ENCODE measurements around the gene CD300H. TPM values are rescaled to one million over a fixed set of nuclear protein-coding genes. Genes with fewer than 3 reads are reported as not detected.
A peak's percentile ranks its signal among the peaks of the same experiment; 100 is the strongest.

Gene CD300H
- total RNA-seq, 2 experiments from 2014 or later: not detected

DNA sequence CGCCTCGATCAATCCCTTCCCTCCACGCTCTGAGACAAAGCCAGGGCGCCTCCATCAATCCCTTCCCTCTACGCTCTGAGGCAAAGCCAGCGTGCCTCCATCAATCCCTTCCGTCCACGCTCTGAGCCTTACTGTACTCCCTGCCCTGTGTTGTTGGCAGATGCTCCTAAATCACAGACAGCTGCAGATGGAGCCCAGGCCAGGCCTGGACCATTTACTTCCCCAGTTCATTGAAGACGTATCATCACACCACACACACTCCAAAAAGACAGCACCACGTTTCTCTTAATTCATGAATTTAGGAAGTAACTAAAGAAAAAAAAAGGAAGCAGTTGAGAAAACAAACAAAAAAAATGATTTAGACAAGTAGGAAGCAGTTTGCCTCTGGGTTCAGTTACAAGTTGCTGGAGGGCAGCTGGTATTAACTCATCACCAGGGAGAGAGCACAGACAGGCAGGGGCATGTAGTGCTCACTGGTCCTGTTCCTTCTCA is 32.2 kb upstream of the CD300H start:
- ChIA-PET POLR2A (no interaction called here), CTCF (interaction anchor here (0.6 kb wide), 1 partner anchor 79 kb away, joined by 3 read pairs; no protein-coding TSS in a partner anchor)
- H3K36me3 Mint-ChIP-seq (ENCODE audit: low read depth): no peaks in the 10 kb centered on the region
- H3K27me3 Mint-ChIP-seq: peaks cover 15% of the 10 kb centered on the region
- no peaks in the 10 kb centered on the region for H3K9me3 Mint-ChIP-seq
- peaks cover 42% of the 10 kb centered on the region for H3K4me1 Mint-ChIP-seq
- no peak overlapping the region for H3K27ac Mint-ChIP-seq
- no peak for DNase-seq
- no peak overlapping the region for H3K4me3 Mint-ChIP-seq

DNA sequence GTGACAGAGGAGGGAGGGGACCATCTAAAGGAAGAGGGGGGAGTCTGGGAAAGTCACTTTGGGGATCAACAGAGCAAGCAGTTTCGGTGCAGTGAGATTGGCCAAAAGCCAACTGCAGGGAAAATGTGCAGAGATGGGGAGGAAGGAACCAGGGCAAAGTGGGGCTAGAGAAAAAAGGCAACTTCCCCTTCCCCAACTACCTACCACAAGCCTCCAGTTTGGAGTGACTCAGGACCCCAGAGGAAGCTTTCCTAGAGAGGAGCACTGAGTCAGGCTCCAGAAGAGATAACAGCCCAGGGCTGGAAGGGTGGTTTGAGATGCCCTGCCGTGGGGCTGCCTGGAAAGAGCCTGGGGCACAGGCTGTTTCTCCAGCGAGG is 31.7 kb upstream of the CD300H start:
- DNase-seq: no peak
- Mint-ChIP-seq H3K36me3 (ENCODE audit: low read depth) (no peaks in the 10 kb centered on the region), H3K27ac (peak overlapping the region; percentile 69), H3K9me3 (no peaks in the 10 kb centered on the region), H3K27me3 (peaks cover 15% of the 10 kb centered on the region), H3K4me3 (no peak overlapping the region), H3K4me1 (peaks cover 41% of the 10 kb centered on the region)
- CTCF ChIA-PET: no interaction called here
- POLR2A ChIA-PET: no interaction called here

DNA sequence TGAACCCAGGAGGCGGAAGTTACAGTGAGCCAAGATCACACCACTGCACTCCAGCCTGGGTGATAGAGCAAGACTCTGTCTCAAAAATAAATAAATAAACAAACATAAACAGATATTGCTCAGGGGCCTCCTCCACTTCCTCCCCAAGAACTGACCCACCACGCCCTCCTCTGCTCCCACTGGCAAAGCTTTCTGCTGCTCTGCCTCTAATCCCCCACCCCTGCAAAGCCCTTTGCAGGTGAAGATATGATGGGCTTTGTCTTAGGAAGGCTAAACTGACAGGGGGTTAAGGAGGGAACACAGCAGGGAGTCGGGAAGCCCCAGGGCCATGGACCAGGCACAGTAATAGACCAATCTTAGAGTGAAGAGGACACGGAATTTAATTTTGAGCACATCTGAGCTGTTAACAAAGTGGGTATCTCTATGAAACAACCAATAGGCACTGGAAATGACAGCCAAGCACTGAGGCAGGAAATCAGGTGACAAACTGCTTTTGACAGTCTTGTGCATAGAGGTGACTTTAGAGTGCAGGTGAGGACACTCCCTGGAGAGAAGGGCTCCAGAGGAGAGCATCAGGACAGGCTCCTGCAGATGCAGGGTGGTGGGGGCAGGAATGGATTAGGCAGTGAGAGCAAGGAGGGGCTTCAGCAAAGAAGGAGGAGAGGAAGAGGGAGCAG is 31.2 kb upstream of the CD300H start:
- Mint-ChIP-seq H3K36me3 (ENCODE audit: low read depth) (no peaks in the 10 kb centered on the region), H3K27ac (peak overlapping the region; percentile 69), H3K9me3 (no peaks in the 10 kb centered on the region), H3K4me1 (peaks cover 35% of the 10 kb centered on the region), H3K27me3 (peaks cover 15% of the 10 kb centered on the region), H3K4me3 (no peak overlapping the region)
- ChIA-PET CTCF (no interaction called here), POLR2A (no interaction called here)
- no peak for DNase-seq

DNA sequence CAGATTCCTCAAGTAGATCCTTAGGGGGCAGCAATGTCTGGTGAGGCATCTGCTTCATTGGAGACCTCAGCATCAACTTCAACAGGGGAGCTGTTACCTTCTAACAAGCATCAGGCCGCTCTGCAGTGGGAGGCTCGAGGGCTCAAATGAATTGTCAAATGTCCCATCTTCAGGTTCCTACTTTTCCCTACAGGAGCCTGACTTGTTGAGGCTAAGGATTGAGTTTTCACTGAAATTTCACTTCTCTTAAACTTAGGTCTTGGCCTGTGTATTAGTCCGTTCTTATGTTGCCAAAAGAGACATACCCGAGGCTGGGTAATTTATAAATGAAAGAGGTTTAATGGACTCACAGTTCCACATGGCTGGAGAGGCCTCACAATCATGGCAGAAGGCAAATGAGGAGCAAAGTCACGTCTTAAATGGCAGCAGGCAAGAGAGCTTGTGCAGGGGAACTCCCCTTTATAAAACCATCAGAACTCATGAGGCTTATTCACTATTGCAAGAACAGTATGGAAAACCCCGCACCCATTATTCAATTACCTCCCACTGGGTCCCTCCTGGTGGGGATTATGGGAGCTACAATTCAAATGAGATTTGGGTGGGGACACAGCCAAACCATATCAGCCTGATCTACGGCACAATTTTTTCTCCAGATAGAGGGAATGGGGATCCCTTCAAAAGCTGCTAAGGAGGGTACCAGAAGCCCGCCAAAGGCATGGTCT is 29.9 kb upstream of the CD300H start:
- Mint-ChIP-seq H3K9me3 (no peaks in the 10 kb centered on the region), H3K27me3 (peaks cover 11% of the 10 kb centered on the region), H3K4me3 (no peak overlapping the region), H3K4me1 (peaks cover 32% of the 10 kb centered on the region), H3K36me3 (ENCODE audit: low read depth) (no peaks in the 10 kb centered on the region), H3K27ac (no peak overlapping the region)
- no peak for DNase-seq
- CTCF ChIA-PET: interaction anchor here (1.2 kb wide), 1 partner anchor 27 kb away, joined by 3 read pairs; no protein-coding TSS in a partner anchor
- POLR2A ChIA-PET: interaction anchor here (0.7 kb wide), 1 partner anchor 9 kb away, joined by 3 read pairs; no protein-coding TSS in a partner anchor

DNA sequence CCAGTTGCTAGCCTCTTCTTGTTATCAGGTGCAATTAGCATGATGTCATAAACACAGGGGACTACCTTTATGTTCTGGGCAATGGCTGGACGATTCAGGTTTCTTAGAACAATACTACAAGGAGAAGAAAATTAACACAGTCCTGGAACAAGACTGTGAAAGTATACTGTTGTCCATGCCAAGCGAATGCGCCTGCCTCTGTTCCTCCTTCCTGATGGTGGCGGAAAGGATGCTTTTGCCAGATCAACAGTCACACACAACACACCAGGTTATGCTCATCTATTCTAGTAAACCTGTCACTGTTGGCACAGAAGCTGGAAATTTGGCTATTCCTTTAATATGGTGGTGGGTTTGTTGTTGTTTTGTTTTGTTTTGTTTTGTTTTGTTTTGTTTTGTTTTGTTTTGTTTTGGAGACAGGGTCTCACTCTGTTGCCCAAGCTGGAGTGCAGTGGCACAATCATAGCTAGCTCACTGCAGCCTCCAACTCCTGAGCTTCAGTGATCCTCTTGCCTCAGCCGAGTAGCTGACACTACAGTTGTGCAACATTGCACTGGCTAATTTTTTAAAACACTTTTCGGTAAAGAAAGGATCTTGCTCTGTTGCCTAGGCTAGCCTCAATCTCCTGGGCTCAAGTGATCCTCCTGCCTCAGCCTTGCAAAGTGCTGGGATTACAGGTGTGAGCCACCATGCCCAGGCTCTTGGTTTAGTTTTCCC is 27.9 kb upstream of the CD300H start:
- Mint-ChIP-seq H3K9me3 (no peaks in the 10 kb centered on the region), H3K27me3 (peaks cover 7% of the 10 kb centered on the region), H3K4me3 (no peak overlapping the region), H3K27ac (no peak overlapping the region), H3K36me3 (ENCODE audit: low read depth) (no peaks in the 10 kb centered on the region), H3K4me1 (peaks cover 33% of the 10 kb centered on the region)
- CTCF ChIA-PET: interaction anchor here (1.0 kb wide), 2 partner anchors 28 to 29 kb away, joined by 3 to 4 read pairs; partner anchors contain the start of gene CD300H
- POLR2A ChIA-PET: no interaction called here
- no peak for DNase-seq

DNA sequence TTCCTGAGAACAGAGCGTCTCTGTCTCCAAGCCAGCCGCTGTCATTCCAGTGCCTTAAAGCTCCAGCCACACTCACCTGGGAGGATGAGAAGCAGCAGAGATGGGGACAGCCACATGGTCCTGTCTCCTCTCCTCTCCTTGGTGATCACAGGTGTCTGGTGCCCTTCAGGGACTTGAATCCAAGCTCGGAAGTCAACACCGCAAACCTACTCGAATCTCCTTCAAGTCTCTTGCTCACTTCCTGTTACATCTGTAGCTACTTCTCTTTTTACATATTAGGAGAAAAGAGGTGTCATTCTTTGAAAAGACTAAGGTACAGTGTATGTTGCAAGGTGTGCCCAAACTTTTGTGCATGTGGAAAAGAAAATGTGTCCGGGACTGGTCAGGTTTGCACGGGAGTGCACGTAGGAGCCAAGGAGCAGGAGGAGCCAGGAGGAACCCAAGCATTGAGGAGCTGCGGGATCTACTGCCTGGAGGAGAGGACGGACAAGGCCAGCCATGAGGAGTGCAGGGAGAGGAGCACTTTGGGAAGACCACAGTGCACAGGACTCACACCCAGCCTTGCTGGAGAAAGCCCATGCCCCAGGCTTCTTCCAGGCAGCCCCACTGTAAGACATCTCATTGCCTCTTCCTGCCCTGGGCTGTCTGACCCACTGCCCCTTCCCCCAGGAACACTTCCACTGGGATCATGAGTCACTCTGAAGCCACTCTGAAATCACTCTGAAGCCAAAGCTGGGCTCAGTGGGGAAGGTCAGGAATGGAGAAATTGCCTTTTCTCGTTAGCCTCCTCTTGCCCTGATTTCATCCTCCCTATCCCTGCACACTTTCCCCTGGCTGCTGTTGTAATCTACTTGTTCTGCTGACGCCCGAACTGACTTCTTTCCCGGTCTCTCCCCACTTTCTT is 25.0 kb upstream of the CD300H start, which contains the start of gene CD300LD:
TSS of gene CD300LD (minus strand) at position 197 of the 904 bp plus-strand sequence. CDS start at position 116, 81 bp downstream.
- DNase-seq: peak; percentile 33
- Mint-ChIP-seq H3K36me3 (ENCODE audit: low read depth) (no peaks in the 10 kb centered on the region), H3K9me3 (no peaks in the 10 kb centered on the region), H3K27ac (no peak within 1 kb of the TSS), H3K27me3 (peaks cover 3% of the 10 kb centered on the region), H3K4me1 (peaks cover 18% of the 10 kb centered on the region), H3K4me3 (no peak within 1 kb of the TSS)
- ChIA-PET CTCF (interaction anchor here (0.8 to 2.1 kb wide), 3 partner anchors 8 to 65 kb away, joined by 3 to 5 read pairs (median 4); no protein-coding TSS in a partner anchor), POLR2A (no interaction called here)

DNA sequence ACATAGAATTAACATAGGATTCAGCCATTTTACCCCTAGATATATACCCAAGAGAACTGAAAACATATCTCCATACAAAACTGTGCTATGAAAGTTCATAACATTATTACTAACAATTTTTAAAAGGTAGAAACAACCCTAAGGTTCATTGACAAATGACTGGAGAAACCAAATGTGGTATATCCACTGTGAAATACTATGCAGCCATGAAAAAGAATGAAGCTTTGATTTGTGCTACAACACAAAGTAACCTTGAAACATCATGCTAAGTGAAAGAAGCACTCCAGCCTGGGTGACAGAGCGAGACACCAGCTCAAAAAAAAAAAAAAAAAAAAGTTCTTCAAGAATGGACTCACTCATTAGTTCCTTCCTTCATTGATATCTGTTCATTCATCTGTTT is 24.2 kb upstream of the CD300H start:
- no peak for DNase-seq
- no peaks in the 10 kb centered on the region for H3K9me3 Mint-ChIP-seq
- no peaks in the 10 kb centered on the region for H3K36me3 Mint-ChIP-seq (ENCODE audit: low read depth)
- peaks cover 3% of the 10 kb centered on the region for H3K27me3 Mint-ChIP-seq
- H3K4me1 Mint-ChIP-seq: peaks cover 18% of the 10 kb centered on the region
- POLR2A ChIA-PET: no interaction called here
- H3K27ac Mint-ChIP-seq: no peak overlapping the region
- CTCF ChIA-PET: interaction anchor here (0.8 to 2.1 kb wide), 4 partner anchors 9 to 66 kb away, joined by 3 to 7 read pairs (median 4); no protein-coding TSS in a partner anchor
- H3K4me3 Mint-ChIP-seq: no peak overlapping the region

DNA sequence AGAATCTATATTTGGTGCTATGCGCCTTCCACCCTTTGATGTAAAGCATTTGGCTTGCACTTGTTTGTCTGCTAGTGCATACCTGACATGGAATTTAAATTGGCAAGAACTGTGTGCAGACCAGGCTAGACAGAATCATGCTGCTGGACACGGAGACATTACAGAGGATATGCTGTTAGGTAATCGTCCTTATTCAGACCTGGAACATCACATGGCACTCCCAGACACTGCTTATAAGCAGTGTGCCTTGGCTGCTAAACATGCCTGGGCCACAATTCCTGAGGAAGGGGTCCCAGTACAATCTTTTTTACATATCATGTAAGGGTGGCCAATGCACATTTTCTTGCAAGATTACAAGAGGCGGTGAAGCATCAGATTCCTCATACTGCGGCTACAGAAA is 18.4 kb upstream of the CD300H start:
- ChIA-PET CTCF (interaction anchor here (0.8 kb wide), 1 partner anchor 47 kb away, joined by 4 read pairs; no protein-coding TSS in a partner anchor), POLR2A (no interaction called here)
- Mint-ChIP-seq H3K27ac (no peak overlapping the region), H3K36me3 (ENCODE audit: low read depth) (no peaks in the 10 kb centered on the region), H3K4me1 (no peaks in the 10 kb centered on the region), H3K4me3 (no peak overlapping the region), H3K27me3 (no peaks in the 10 kb centered on the region), H3K9me3 (peaks cover 6% of the 10 kb centered on the region)
- no peak for DNase-seq

DNA sequence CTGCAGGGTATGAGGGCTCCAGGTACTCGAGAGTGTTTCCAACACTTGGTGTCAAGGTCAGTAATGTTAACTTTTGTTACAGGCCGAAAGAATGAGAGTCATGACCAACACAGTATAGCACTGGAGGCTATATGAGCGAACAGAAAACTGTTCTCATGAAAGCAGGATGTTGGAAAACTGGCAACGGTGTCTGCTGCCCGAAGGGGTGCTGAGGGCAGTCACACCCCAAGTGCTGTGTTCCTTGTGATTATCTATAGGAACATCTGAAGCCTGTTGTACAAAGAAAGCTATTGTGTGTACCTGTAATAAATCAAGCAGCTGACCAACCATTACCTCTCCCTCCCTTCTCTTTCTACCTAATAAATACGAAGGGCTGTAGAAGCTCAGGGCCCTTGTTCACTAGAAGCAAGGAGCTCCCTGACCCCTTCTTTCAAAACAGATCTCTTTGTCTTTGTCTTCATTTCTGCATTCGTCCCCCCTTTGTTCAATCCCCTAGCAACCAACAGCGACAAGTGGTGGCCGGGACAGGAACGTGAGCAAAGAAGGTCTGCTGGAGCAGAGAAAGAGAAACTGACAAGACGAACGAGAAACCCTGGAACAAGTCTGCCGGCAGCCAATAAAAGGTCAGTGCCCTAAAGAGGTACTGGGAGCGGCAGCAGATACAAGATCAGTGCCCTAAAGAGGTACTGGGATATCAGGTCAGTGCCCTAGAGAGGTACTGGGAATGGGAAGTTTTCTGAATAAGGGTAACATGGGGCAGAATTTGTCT is 17.2 kb upstream of the CD300H start:
- Mint-ChIP-seq H3K4me1 (peaks cover 12% of the 10 kb centered on the region), H3K27ac (no peak overlapping the region), H3K36me3 (ENCODE audit: low read depth) (no peaks in the 10 kb centered on the region), H3K4me3 (no peak overlapping the region), H3K27me3 (no peaks in the 10 kb centered on the region), H3K9me3 (peaks cover 6% of the 10 kb centered on the region)
- no peak for DNase-seq
- ChIA-PET CTCF (no interaction called here), POLR2A (no interaction called here)

DNA sequence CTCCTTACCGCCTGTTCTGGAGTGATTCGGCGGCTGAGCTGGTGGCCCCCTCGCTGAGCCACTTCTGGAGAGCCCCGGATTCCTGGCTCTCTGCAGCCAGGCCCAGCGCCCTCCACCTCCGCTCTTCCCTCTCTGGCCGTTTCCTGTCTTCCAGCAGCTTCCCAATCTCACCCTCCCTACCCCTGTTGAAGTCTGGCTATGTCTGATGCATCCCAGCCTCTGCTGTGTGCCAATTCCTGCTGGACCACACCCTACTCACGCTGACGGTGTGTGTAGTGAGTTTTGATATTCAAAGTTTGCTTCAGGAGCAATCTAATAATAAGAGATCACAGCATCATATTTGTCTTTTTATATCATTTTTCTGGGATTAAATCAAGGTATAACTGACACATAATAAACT is 15.3 kb upstream of the CD300H start:
- Mint-ChIP-seq H3K36me3 (ENCODE audit: low read depth) (no peaks in the 10 kb centered on the region), H3K9me3 (peaks cover 6% of the 10 kb centered on the region), H3K4me3 (no peak overlapping the region), H3K27me3 (peaks cover 3% of the 10 kb centered on the region), H3K4me1 (peaks cover 17% of the 10 kb centered on the region), H3K27ac (no peak overlapping the region)
- ChIA-PET CTCF (no interaction called here), POLR2A (no interaction called here)
- no peak for DNase-seq

DNA sequence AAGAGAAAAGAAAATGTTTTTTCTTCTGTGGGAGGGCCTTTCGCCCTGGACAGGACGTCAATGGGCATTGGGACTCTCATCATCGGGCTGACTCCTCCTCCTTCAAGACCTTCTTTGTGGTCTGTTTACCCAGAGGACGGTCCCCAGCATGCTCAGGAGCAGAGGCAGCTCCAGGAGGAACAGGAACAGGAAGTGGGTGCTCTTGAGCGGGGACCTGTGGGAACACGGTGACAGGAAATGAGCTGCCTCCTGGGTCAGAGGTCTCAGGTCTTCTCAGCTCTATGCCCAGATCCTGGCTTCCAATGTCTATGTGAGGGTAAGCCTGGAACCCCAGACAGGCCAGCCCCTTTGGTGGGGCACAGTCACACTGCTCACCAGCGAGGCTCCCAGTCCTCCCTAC is 12.6 kb upstream of the CD300H start:
- no peak for DNase-seq
- Mint-ChIP-seq H3K4me3 (no peak overlapping the region), H3K27me3 (peaks cover 12% of the 10 kb centered on the region), H3K9me3 (peaks cover 5% of the 10 kb centered on the region), H3K27ac (no peak overlapping the region), H3K4me1 (peaks cover 17% of the 10 kb centered on the region), H3K36me3 (ENCODE audit: low read depth) (no peaks in the 10 kb centered on the region)
- ChIA-PET POLR2A (no interaction called here), CTCF (no interaction called here)

DNA sequence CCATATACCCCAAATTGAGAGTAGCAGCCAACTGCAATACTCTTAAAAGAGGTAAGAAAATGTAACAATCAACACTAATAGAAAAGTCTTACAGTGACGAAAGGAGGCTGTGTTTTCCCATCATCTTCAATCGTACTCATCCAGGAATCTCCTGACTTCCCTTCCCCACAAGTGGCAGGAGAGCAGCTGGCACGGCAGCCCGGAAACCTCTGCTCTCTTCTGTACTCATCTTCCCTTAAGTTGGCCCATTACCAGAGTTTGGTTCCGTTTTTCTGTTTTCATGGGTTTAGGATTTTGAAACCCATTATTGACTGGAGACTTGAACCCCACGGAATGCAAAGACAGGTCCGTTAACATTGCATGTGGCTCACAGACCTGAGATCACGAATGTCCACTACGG is 11.7 kb upstream of the CD300H start:
- ChIA-PET POLR2A (no interaction called here), CTCF (no interaction called here)
- Mint-ChIP-seq H3K27ac (no peak overlapping the region), H3K27me3 (peaks cover 15% of the 10 kb centered on the region), H3K36me3 (ENCODE audit: low read depth) (no peaks in the 10 kb centered on the region), H3K9me3 (peaks cover 3% of the 10 kb centered on the region), H3K4me1 (peaks cover 17% of the 10 kb centered on the region), H3K4me3 (no peak overlapping the region)
- no peak for DNase-seq
